Measurements from ENCODE around the gene RSAD1.

RSAD1 gene

GRCh38 chr17:50529849-50530248, 51.2 kb downstream of the RSAD1 start:
- Histone ChIP-seq H3K4me2 (ENCODE audit: low read length) (no peak overlapping the region), H3K36me3 (ENCODE audit: insufficient read depth, low read length) (no peaks in the 10 kb centered on the region), H3K4me3 (ENCODE audit: low read length) (no peak overlapping the region), H3K27me3 (ENCODE audit: control insufficient read depth, insufficient read depth, low read length) (peaks cover 62% of the 10 kb centered on the region), H3K9me3 (replicated peaks; ENCODE audit: low read length) (no peaks in the 10 kb centered on the region), H3K9ac (ENCODE audit: low read depth, low read length) (no peak overlapping the region), H3K4me1 (ENCODE audit: control insufficient read depth, insufficient read depth, low read length) (peaks cover 10% of the 10 kb centered on the region)

- Histone ChIP-seq H3K4me3 (ENCODE audit: low read length) (no peak overlapping the region), H3K27me3 (ENCODE audit: control insufficient read depth, insufficient read depth, low read length) (peaks cover 63% of the 10 kb centered on the region), H3K9me3 (replicated peaks; ENCODE audit: low read length) (no peaks in the 10 kb centered on the region), H3K4me2 (ENCODE audit: low read length) (no peak overlapping the region), H3K4me1 (ENCODE audit: control insufficient read depth, insufficient read depth, low read length) (peaks cover 10% of the 10 kb centered on the region), H3K36me3 (ENCODE audit: insufficient read depth, low read length) (no peaks in the 10 kb centered on the region), H3K9ac (ENCODE audit: low read depth, low read length) (no peak overlapping the region)
These were observed 52.9 kb downstream of the RSAD1 start for GRCh38 chr17:50531428-50532025.

- Histone ChIP-seq H3K4me3 (ENCODE audit: low read length) (peak within 1 kb of the TSS; percentile 32), H3K27me3 (ENCODE audit: control insufficient read depth, insufficient read depth, low read length) (peaks cover 63% of the 10 kb centered on the region), H3K9ac (ENCODE audit: low read depth, low read length) (no peak within 1 kb of the TSS), H3K4me1 (ENCODE audit: control insufficient read depth, insufficient read depth, low read length) (peaks cover 10% of the 10 kb centered on the region), H3K36me3 (ENCODE audit: insufficient read depth, low read length) (no peaks in the 10 kb centered on the region), H3K9me3 (replicated peaks; ENCODE audit: low read length) (no peaks in the 10 kb centered on the region), H3K4me2 (ENCODE audit: low read length) (peak within 1 kb of the TSS; percentile 63)
These were observed 53.9 kb downstream of the RSAD1 start, which contains the start of gene EPN3 for GRCh38 chr17:50532452-50533024. EPN3 (plus strand) TSS chr17:50532735; CDS start chr17:50536557, 3,822 bp downstream.

GRCh38 chr17:50533185-50533584, 54.5 kb downstream of the RSAD1 start:
- no peak overlapping the region for H3K4me2 ChIP-seq (ENCODE audit: low read length)
- no peaks in the 10 kb centered on the region for H3K36me3 ChIP-seq (ENCODE audit: insufficient read depth, low read length)
- no peak overlapping the region for H3K9ac ChIP-seq (ENCODE audit: low read depth, low read length)
- H3K27me3 ChIP-seq (ENCODE audit: control insufficient read depth, insufficient read depth, low read length) = peaks cover 59% of the 10 kb centered on the region
- peaks cover 10% of the 10 kb centered on the region for H3K4me1 ChIP-seq (ENCODE audit: control insufficient read depth, insufficient read depth, low read length)
- no peaks in the 10 kb centered on the region for H3K9me3 ChIP-seq (replicated peaks; ENCODE audit: low read length)
- no peak overlapping the region for H3K4me3 ChIP-seq (ENCODE audit: low read length)

GRCh38 chr17:50533720-50534148, 55.1 kb downstream of the RSAD1 start:
- H3K9ac ChIP-seq (ENCODE audit: low read depth, low read length) = no peak overlapping the region
- H3K4me1 ChIP-seq (ENCODE audit: control insufficient read depth, insufficient read depth, low read length) = peaks cover 10% of the 10 kb centered on the region
- H3K4me2 ChIP-seq (ENCODE audit: low read length) = peak overlapping the region; percentile 63
- H3K9me3 ChIP-seq (replicated peaks; ENCODE audit: low read length) = no peaks in the 10 kb centered on the region
- peak overlapping the region; percentile 32 for H3K4me3 ChIP-seq (ENCODE audit: low read length)
- H3K27me3 ChIP-seq (ENCODE audit: control insufficient read depth, insufficient read depth, low read length) = peaks cover 54% of the 10 kb centered on the region
- no peaks in the 10 kb centered on the region for H3K36me3 ChIP-seq (ENCODE audit: insufficient read depth, low read length)

GRCh38 chr17:50534222-50534978, 55.7 kb downstream of the RSAD1 start:
- H3K4me1 ChIP-seq (ENCODE audit: control insufficient read depth, insufficient read depth, low read length) = peaks cover 10% of the 10 kb centered on the region
- H3K9ac ChIP-seq (ENCODE audit: low read depth, low read length) = no peak overlapping the region

GRCh38 chr17:50534979-50535326, 56.3 kb downstream of the RSAD1 start:
- Histone ChIP-seq H3K4me2 (ENCODE audit: low read length) (no peak overlapping the region), H3K4me1 (ENCODE audit: control insufficient read depth, insufficient read depth, low read length) (peaks cover 10% of the 10 kb centered on the region), H3K36me3 (ENCODE audit: insufficient read depth, low read length) (no peaks in the 10 kb centered on the region), H3K27me3 (ENCODE audit: control insufficient read depth, insufficient read depth, low read length) (peaks cover 44% of the 10 kb centered on the region), H3K9me3 (replicated peaks; ENCODE audit: low read length) (no peaks in the 10 kb centered on the region), H3K9ac (ENCODE audit: low read depth, low read length) (no peak overlapping the region), H3K4me3 (ENCODE audit: low read length) (no peak overlapping the region)

More at GRCh38 chr17:50534222-50534978, 55.7 kb downstream of the RSAD1 start:
- H3K9me3 ChIP-seq (replicated peaks; ENCODE audit: low read length) = no peaks in the 10 kb centered on the region
- no peak overlapping the region for H3K4me3 ChIP-seq (ENCODE audit: low read length)
- H3K27me3 ChIP-seq (ENCODE audit: control insufficient read depth, insufficient read depth, low read length) = peaks cover 49% of the 10 kb centered on the region
- peak overlapping the region; percentile 63 for H3K4me2 ChIP-seq (ENCODE audit: low read length)
- H3K36me3 ChIP-seq (ENCODE audit: insufficient read depth, low read length) = no peaks in the 10 kb centered on the region

GRCh38 chr17:50535407-50535806, 56.7 kb downstream of the RSAD1 start:
- no peak overlapping the region for H3K4me3 ChIP-seq (ENCODE audit: low read length)

More at GRCh38 chr17:50535407-50535806, 56.7 kb downstream of the RSAD1 start:
- H3K9ac ChIP-seq (ENCODE audit: low read depth, low read length) = no peak overlapping the region
- H3K36me3 ChIP-seq (ENCODE audit: insufficient read depth, low read length) = no peaks in the 10 kb centered on the region
- H3K4me2 ChIP-seq (ENCODE audit: low read length) = no peak overlapping the region
- H3K9me3 ChIP-seq (replicated peaks; ENCODE audit: low read length) = no peaks in the 10 kb centered on the region
- peaks cover 10% of the 10 kb centered on the region for H3K4me1 ChIP-seq (ENCODE audit: control insufficient read depth, insufficient read depth, low read length)
- H3K27me3 ChIP-seq (ENCODE audit: control insufficient read depth, insufficient read depth, low read length) = peaks cover 39% of the 10 kb centered on the region

Measured in skeletal muscle satellite cell (primary cell).